Adrenal gland (tissue), 5 donors: ENCODE measurements around the gene BOK.

ENCODE experiments used
- CTCF ChIP-seq, 6 experiments: fragments of 450-650 bp in 4 of 6; fragments of 200-600 bp in 2 of 6; sonication (generic) in 1 of 6; IDR thresholded peaks; 1 replicate in 5 of 6; 2 replicates in 1 of 6; pipeline versions ENCODE4 v1.5.1 to v1.8.0; 2016 to 2021; ENCODE audit warnings: antibody characterized with exemption in 6 of 6, mild to moderate bottlenecking in 2 of 6, moderate library complexity in 1 of 6
- POLR2A ChIP-seq, 2 donors: fragments of 450-650 bp; IDR thresholded peaks; one replicate each; pipeline ENCODE4 v1.6.1; 2017; ENCODE audit warnings: antibody characterized with exemption in 2 of 2, mild to moderate bottlenecking in 2 of 2, moderate library complexity in 1 of 2
- donor health status: DM: no; HTN: no; CAD: no.

- TF ChIP-seq CTCF (IDR thresholded peaks at IDR 0.05) (no peak), POLR2A (IDR thresholded peaks at IDR 0.05) (no peak)
These were observed 49.3 kb upstream of the BOK start for GRCh38 chr2:241509155-241509784.
